H9 (cell line): ENCODE results near the gene AK5. TPM values are rescaled to one million over a fixed set of nuclear protein-coding genes. Genes with fewer than 3 reads are reported as not detected.

Source experiments
- DNase-seq: peaks from one replicate; pipeline ENCODE4 v3.0.0-alpha.2; 2017
- H2AFZ ChIP-seq: one replicate; pipeline ENCODE4 v1.6.1; 2013; ENCODE audit warnings: mild to moderate bottlenecking, low read length, control low read depth, moderate library complexity
- H2AK5ac ChIP-seq: 2 replicates; pipeline ENCODE4 v1.6.1; 2013; ENCODE audit warnings: low read length, control low read depth, mixed read lengths; ENCODE audit not compliant: insufficient read length
- H2BK120ac ChIP-seq: one replicate; pipeline ENCODE4 v1.6.1; 2013; ENCODE audit warnings: low read depth, mild to moderate bottlenecking, low read length, control low read depth, inconsistent platforms; ENCODE audit not compliant: poor library complexity, severe bottlenecking
- H2BK12ac ChIP-seq: 2 replicates; pipeline ENCODE4 v1.6.1; 2013; ENCODE audit warnings: low read length, control low read depth, mixed read lengths, low read depth; ENCODE audit not compliant: insufficient read length
- H2BK15ac ChIP-seq: 2 replicates; pipeline ENCODE4 v1.6.1; 2013; ENCODE audit warnings: low read depth, low read length, control low read depth
- H2BK20ac ChIP-seq: one replicate; pipeline ENCODE4 v1.6.1; 2013; ENCODE audit warnings: low read depth, mild to moderate bottlenecking, low read length, control low read depth, inconsistent platforms; ENCODE audit not compliant: poor library complexity, severe bottlenecking
- H2BK5ac ChIP-seq: 2 replicates; pipeline ENCODE4 v1.6.1; 2013; ENCODE audit warnings: low read length, control low read depth, mixed read lengths; ENCODE audit not compliant: insufficient read length
- H3K14ac ChIP-seq: 2 replicates; pipeline ENCODE4 v1.6.1; 2013; ENCODE audit warnings: low read length, control low read depth; ENCODE audit not compliant: insufficient read depth
- H3K18ac ChIP-seq: 2 replicates; pipeline ENCODE4 v1.6.1; 2013; ENCODE audit warnings: low read depth, mild to moderate bottlenecking, mixed read lengths, low read length, control low read depth; ENCODE audit not compliant: insufficient read length
- H3K23ac ChIP-seq: 2 replicates; pipeline ENCODE4 v1.6.1; 2013; ENCODE audit warnings: low read length, control low read depth, mixed read lengths, low read depth; ENCODE audit not compliant: insufficient read length
- H3K23me2 ChIP-seq: 2 replicates; pipeline ENCODE4 v1.6.1; 2013; ENCODE audit warnings: low read depth, mild to moderate bottlenecking, mixed read lengths, low read length, control low read depth; ENCODE audit not compliant: insufficient read length, poor library complexity, severe bottlenecking
- H3K27ac ChIP-seq: 2 replicates; pipeline ENCODE4 v1.5.1; 2013; ENCODE audit warnings: low read length, control low read depth, mixed read lengths, low read depth; ENCODE audit not compliant: insufficient read length
- H3K27me3 ChIP-seq: 2 replicates; pipeline ENCODE4 v1.6.1; 2013; ENCODE audit warnings: low read length, control low read depth, inconsistent platforms; ENCODE audit not compliant: insufficient read depth
- H3K4ac ChIP-seq: 2 replicates; pipeline ENCODE4 v1.6.1; 2013; ENCODE audit warnings: low read depth, mild to moderate bottlenecking, control low read depth, inconsistent platforms, low read length, moderate library complexity
- H3K4me1 ChIP-seq: 2 replicates; pipeline ENCODE4 v1.6.1; 2013; ENCODE audit warnings: low read length, control low read depth, inconsistent platforms; ENCODE audit not compliant: insufficient read depth
- H3K4me2 ChIP-seq: 2 replicates; pipeline ENCODE4 v1.6.1; 2013; ENCODE audit warnings: low read length, control low read depth, mixed read lengths; ENCODE audit not compliant: insufficient read length, insufficient read depth
- H3K56ac ChIP-seq: 2 replicates; pipeline ENCODE4 v1.6.1; 2013; ENCODE audit warnings: low read depth, mild to moderate bottlenecking, mixed read lengths, low read length, control low read depth; ENCODE audit not compliant: insufficient read length
- H3K79me1 ChIP-seq: 2 replicates; pipeline ENCODE4 v1.6.1; 2013; ENCODE audit warnings: low read depth, mild to moderate bottlenecking, moderate library complexity, low read length, control low read depth, inconsistent platforms; ENCODE audit not compliant: insufficient read depth, poor library complexity, severe bottlenecking
- H3K79me2 ChIP-seq: 2 replicates; pipeline ENCODE4 v1.6.1; 2013; ENCODE audit warnings: low read length, control low read depth, inconsistent platforms; ENCODE audit not compliant: insufficient read depth
- H3K9ac ChIP-seq: 2 replicates; pipeline ENCODE4 v1.6.1; 2013; ENCODE audit warnings: low read length, control low read depth, mixed read lengths; ENCODE audit not compliant: insufficient read length; ENCODE audit errors: extremely low read depth
- H3K9me3 ChIP-seq: one replicate; pipeline ENCODE4 v1.6.1; 2013; ENCODE audit warnings: low read depth, low read length, inconsistent platforms; ENCODE audit not compliant: control insufficient read depth
- H3T11ph ChIP-seq: one replicate; pipeline ENCODE4 v1.6.1; 2013; ENCODE audit warnings: mild to moderate bottlenecking, low read length, control low read depth, inconsistent platforms
- H4K20me1 ChIP-seq: one replicate; pipeline ENCODE4 v1.6.1; 2013; ENCODE audit not compliant: control insufficient read depth, insufficient read length, insufficient read depth
- H4K5ac ChIP-seq: 2 replicates; pipeline ENCODE4 v1.6.1; 2013; ENCODE audit warnings: low read depth, mild to moderate bottlenecking, mixed read lengths, low read length, control low read depth; ENCODE audit not compliant: insufficient read length
- H4K8ac ChIP-seq: replicated peaks from 2 replicates; pipeline ENCODE4 v1.6.1; 2013; ENCODE audit warnings: low read length, control low read depth, mixed read lengths, low read depth; ENCODE audit not compliant: insufficient read length
- H4K91ac ChIP-seq: 2 replicates; pipeline ENCODE4 v1.6.1; 2013; ENCODE audit warnings: low read depth, mild to moderate bottlenecking, moderate library complexity, mixed read lengths, low read length, control low read depth; ENCODE audit not compliant: insufficient read length
- H3K27ac Mint-ChIP-seq, 3 experiments: 2 replicates in 2 of 3; 3 replicates in 1 of 3; pipeline ENCODE4 v1.8.0; 2020 to 2021; ENCODE audit warnings: mixed read lengths in 3 of 3, mild to moderate bottlenecking in 1 of 3, moderate library complexity in 1 of 3
- H3K27me3 Mint-ChIP-seq: 2 replicates; pipeline ENCODE4 v1.8.0; 2021; ENCODE audit warnings: low read depth, mild to moderate bottlenecking, moderate library complexity, mixed read lengths
- H3K36me3 Mint-ChIP-seq, 3 experiments: 2 replicates in 2 of 3; 3 replicates in 1 of 3; pipeline ENCODE4 v1.8.0; 2020 to 2021; ENCODE audit warnings: low read depth in 3 of 3, mixed read lengths in 3 of 3; ENCODE audit not compliant: insufficient read depth in 1 of 3
- H3K4me1 Mint-ChIP-seq, 2 experiments: 2 replicates each; pipeline ENCODE4 v1.8.0; 2020; ENCODE audit warnings: mixed read lengths in 2 of 2
- H3K4me3 Mint-ChIP-seq, 2 experiments: 2 replicates in 1 of 2; 3 replicates in 1 of 2; pipeline ENCODE4 v1.8.0; 2020 to 2021; ENCODE audit warnings: mild to moderate bottlenecking in 2 of 2, mixed read lengths in 2 of 2, moderate library complexity in 1 of 2
- H3K9me3 Mint-ChIP-seq, 2 experiments: 2 replicates in 1 of 2; 3 replicates in 1 of 2; pipeline ENCODE4 v1.8.0; 2020; ENCODE audit warnings: mild to moderate bottlenecking in 2 of 2, mixed read lengths in 2 of 2, moderate library complexity in 1 of 2
- CTCF ChIP-seq: fragments of 200-600 bp; sonication (generic); conservative IDR thresholded peaks from 3 replicates; pipeline ENCODE4 v1.8.0; 2021; ENCODE audit warnings: antibody characterized with exemption, mild to moderate bottlenecking
- whole genome bisulfite sequencing: extraction: QIAGEN DNeasy Blood & Tissue Kit; methylation state at CpG from one replicate; pipeline ENCODE4 v1.1.7; 2013; ENCODE audit warnings: missing lambda C conversion rate, low lambda C conversion rate, mixed read lengths; ENCODE audit not compliant: insufficient read length; ENCODE audit errors: extremely low coverage; 5-methylcytosine and 5-hydroxymethylcytosine counted together
- total RNA-seq: library from RNA; stranded (reverse); gene quantifications from 2 replicates; pipeline ENCODE4 v1.2.1, GENCODE V29; 2021

AK5 gene
- total RNA-seq, 1 experiment from 2014 or later = 2.5 TPM

- Histone ChIP-seq H2BK20ac (no peak overlapping the region), H2BK120ac (no peak overlapping the region), H3K14ac (no peak overlapping the region), H4K5ac (no peak overlapping the region), H4K91ac (no peak overlapping the region), H3T11ph (no peak overlapping the region), H2AK5ac (no peak overlapping the region), H4K8ac (no peak overlapping the region), H3K56ac (no peak overlapping the region), H2AFZ (no peak overlapping the region), H3K4me2 (no peak overlapping the region), H4K20me1 (no peaks in the 10 kb centered on the region), H3K79me2 (no peaks in the 10 kb centered on the region), H3K9me3 (no peaks in the 10 kb centered on the region), H2BK12ac (no peak overlapping the region), H2BK15ac (no peak overlapping the region), H3K27ac (no peak overlapping the region), H3K23ac (no peak overlapping the region), H3K79me1 (no peaks in the 10 kb centered on the region), H3K4ac (no peak overlapping the region), H3K27me3 (no peaks in the 10 kb centered on the region), H3K18ac (no peak overlapping the region), H3K4me1 (no peaks in the 10 kb centered on the region), H3K23me2 (no peaks in the 10 kb centered on the region), H2BK5ac (no peak overlapping the region), H3K9ac (no peak overlapping the region)
- Mint-ChIP-seq H3K27ac (no peak overlapping the region), H3K27me3 (no peaks in the 10 kb centered on the region), H3K36me3 (no peaks in the 10 kb centered on the region), H3K4me1 (no peaks in the 10 kb centered on the region; a peak in 1 of 4 replicates), H3K4me3 (no peak overlapping the region), H3K9me3 (no peaks in the 10 kb centered on the region)
- WGBS = no CpG with 5 or more reads among the region's 3 CpGs
- no peak for TF ChIP-seq CTCF
- DNase-seq = no peak
These were observed 73.2 kb downstream of the AK5 start for GRCh38 chr1:77355010-77355409.
